M059J (cell line): ENCODE measurements around the gene NT5DC3. TPM values are rescaled to one million over a fixed set of nuclear protein-coding genes. Genes with fewer than 3 reads are reported as not detected.
"Not testable (repeated sequence)": the region's sequence is repeated elsewhere in the genome, so short reads cannot be mapped to it uniquely, and the experiment has no call there.

Experiments
- DNase-seq: peaks from one replicate; pipeline ENCODE4 v3.0.0-alpha.2; 2012; ENCODE audit warnings: low read depth
- total RNA-seq: library from RNA; depleted of rRNA; stranded (reverse); fragments of >200 nt; shearing (Covaris generic); gene quantifications from 2 replicates; pipeline ENCODE4 v1.2.3, GENCODE V29; 2014

The NT5DC3 gene
- total RNA-seq, 1 experiment from 2014 or later = 10.4 TPM

DNA sequence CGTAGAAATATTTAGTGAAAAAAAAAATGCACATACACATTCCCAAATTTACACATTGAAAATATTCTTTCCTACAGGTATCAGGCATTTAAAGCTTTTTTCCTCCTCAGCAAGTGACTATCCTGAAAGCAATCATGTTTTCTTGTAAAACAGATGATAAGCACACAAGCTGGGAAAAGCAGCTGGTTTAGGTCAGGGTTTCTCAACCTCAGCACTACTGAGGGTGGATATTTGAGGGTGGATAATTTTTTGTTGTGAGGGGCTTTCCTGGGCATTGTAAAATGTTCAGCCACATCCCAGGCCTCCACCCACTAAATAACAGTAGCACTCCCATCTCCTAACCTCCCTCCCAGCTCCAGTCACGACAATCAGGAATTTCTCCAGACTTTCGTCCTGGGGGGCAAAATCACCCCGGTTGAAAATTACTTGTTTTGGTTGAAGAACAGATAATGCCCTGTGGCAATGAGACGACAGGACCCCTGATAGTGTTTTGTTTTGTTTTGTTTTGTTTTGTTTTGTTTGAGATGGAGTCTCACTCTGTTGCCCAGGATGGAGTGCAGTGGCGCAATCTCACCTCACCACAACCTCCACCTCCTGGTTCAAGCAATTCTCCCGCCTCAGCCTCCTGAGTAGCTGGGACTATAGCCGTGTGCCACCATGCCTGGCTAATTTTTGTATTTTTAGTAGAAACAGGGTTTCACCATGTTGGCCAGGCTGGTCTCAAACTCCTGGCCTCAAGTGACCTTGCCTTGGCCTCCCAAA, 15.0 kb upstream of the NT5DC3 start:
- no peak for DNase-seq

GRCh38 chr12:103855036-103855712, 14.1 kb upstream of the NT5DC3 start:
- peak; percentile 83 for DNase-seq

- no peak for DNase-seq
Observed at GRCh38 chr12:103854372-103854973, 13.4 kb upstream of the NT5DC3 start.

GRCh38 chr12:103852498-103852997, 11.5 kb upstream of the NT5DC3 start:
- peak; percentile 78 for DNase-seq

DNA sequence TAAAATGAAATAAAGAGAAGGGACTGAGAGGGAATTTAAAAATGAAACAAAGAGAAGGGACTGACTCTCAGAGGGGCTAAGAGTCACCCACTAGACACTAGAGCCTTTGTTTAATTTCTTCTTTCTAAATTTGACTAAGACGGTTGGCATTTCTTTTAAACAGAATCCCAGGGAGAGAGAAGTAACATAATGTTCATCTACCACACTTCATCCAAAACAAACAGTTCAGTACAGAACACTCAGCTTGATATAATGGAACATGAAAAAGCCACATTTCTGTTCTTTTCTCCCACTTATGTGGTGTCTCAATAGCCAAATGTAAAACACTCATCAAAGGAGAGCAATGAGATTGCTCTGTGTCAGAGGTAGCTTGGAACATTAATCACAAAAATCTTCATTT, 10.1 kb upstream of the NT5DC3 start:
- peak; percentile 36 for DNase-seq

GRCh38 chr12:103850429-103850828, 9.4 kb upstream of the NT5DC3 start:
- DNase-seq = no peak

- DNase-seq = no peak
Observed at GRCh38 chr12:103848917-103849491, 8.0 kb upstream of the NT5DC3 start.

GRCh38 chr12:103848143-103848542, 7.1 kb upstream of the NT5DC3 start:
- DNase-seq = no peak

DNA sequence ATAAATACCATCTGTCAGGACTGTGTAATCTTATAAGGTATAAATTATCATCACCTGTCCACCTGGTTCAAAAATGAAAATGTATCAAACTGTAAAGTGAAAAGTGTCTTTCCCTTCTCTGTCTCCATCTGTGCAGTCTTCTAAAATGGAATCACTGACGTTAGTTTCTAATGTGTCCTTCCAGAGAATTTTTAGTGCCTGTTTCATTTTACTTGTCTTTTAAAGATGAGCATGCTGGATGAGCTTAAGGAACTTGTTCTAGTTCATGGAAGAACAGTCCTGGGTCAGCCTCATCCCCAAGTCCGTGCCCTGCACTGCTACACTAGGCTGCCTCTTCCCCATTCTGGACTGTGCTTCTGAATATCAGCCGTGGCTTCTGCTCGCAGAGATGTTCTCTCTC, 5.4 kb upstream of the NT5DC3 start:
- no peak for DNase-seq

DNA sequence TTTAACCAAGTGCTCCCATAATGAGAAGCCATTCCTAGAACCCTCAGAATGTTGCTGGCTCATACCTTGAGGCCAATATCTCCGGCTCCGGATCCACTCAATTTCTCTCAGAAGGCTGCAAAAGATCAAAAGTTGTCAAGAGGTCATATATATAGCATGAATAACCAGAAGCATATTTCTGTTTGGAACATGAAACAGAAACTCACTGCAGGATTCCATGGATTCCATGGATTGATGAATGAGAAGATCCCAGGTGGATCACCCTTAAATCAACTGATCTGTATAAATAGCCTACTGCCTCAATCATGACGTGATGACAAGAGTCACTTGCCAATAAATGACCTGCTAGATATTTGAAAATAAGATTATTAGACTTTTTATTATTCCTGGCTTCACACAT, 3.3 kb upstream of the NT5DC3 start:
- DNase-seq = no peak

GRCh38 chr12:103841690-103842584, 903 bp upstream of the NT5DC3 start:
- peak; percentile 100 for DNase-seq

- peak; percentile 42 for DNase-seq
Observed at GRCh38 chr12:103840462-103840875, 565 bp downstream of the NT5DC3 start.

GRCh38 chr12:103839609-103840461, 1.2 kb downstream of the NT5DC3 start:
- DNase-seq = no peak

DNA sequence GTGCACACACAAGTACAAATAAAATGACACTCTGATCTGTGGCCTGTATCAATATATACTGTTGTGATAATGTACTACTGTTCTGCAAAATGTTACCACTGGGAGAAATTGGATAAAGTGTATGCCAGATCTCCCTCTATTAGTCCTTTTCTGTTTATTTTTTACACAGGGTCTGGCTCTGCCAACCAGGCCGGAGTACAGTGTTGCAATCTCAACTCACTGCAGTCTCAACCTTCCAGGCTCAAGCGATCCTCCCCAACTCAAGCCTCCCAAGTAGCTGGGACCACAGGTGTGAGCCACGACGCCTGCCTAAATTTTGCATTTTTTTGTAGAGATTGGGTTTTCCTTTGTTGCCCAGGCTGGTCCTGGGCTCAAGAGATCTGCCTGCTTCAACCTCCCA, 1.9 kb downstream of the NT5DC3 start:
- no peak for DNase-seq

DNA sequence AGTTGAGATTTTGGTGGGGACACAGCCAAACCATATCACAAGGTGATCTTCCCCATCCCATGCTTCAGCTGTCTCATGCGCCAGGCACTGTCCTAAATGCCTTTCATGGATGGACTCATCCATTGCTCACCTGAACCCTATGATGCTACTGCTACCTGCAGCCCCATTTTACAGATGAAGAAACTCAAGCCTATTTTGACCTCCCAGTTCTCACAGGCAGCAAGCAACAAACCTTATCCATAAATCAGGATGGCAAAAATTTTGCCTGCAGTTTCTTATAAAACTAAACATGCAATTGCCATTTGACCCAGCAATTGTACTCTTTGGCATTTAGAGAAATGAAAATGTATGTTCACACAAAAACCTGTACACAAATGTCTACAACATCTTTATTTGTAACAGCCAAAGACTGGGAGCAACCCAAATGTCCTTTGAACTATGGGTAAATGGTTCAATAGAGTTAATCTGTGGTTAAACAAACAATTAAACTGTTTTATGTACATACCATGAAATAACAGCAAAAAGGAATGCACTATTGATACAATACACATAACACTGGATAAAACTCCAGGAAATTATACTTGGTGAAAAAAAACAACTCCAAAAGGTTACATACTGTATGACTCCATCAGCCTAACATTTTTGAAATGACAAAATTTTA, 2.6 kb downstream of the NT5DC3 start:
- DNase-seq = no peak

DNA sequence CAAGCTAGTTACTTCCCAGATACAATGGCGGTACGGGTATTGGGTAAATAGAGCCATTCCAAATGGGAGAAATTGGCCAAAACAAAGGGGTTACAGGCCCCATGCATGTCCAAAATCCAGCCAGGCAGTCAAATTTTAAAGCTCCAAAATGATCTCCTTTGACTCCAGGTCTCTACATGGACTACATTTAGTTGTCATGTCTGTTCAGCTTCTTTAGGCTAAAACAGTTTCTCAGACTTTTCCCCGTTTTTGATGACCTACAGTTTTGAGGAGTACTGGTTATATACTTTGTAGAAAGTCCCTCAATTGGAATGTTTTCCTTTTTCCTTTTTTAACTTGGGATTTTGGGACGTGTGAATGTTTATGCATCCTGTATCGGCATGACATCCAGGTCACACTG, 4.7 kb downstream of the NT5DC3 start:
- DNase-seq = no peak

- not testable (repeated sequence) for DNase-seq
Observed at GRCh38 chr12:103835747-103836335, 5.2 kb downstream of the NT5DC3 start.

- DNase-seq = no peak
Observed at GRCh38 chr12:103834942-103835341, 6.1 kb downstream of the NT5DC3 start.

DNA sequence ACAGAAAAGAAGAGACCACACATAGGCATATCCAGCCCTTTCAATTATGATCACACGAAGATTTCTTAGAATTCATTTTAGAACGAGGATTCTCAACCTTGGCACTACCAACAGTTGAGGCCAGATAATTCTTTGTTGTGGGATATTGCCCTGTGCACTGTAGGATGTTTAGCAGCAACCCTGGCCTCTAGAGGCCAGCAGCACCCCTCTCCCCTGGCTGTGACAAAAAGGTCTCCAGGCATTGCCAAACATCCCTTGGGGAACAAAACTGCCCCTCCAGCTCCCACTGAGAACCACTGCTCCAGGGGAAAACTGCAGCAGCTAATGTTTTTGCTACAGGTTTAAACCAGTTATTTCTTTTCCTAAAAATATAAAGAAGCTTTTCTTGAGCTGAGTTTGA, 7.1 kb downstream of the NT5DC3 start:
- DNase-seq = no peak
